Measurements from ENCODE around the gene ZNF688.
"Not testable (repeated sequence)": the region's sequence is repeated elsewhere in the genome, so short reads cannot be mapped to it uniquely, and the experiment has no call there.

ZNF688 gene

GRCh38 chr16:30533748-30534367 lies 37.7 kb downstream of the ZNF688 start:
- DNase-seq (ENCODE audit: low spot score): no peak

- no peak for DNase-seq (ENCODE audit: low spot score)
Observed at GRCh38 chr16:30533146-30533522, 38.4 kb downstream of the ZNF688 start.

- DNase-seq (ENCODE audit: low spot score): no peak
Observed at GRCh38 chr16:30532285-30533145, 39.0 kb downstream of the ZNF688 start.

GRCh38 chr16:30530163-30531037 lies 41.1 kb downstream of the ZNF688 start:
- no peak for DNase-seq (ENCODE audit: low spot score)

GRCh38 chr16:30528799-30529457 lies 42.6 kb downstream of the ZNF688 start:
- no peak for DNase-seq (ENCODE audit: low spot score)

GRCh38 chr16:30527635-30528178 lies 43.8 kb downstream of the ZNF688 start:
- DNase-seq (ENCODE audit: low spot score): no peak

GRCh38 chr16:30526823-30527634 lies 44.5 kb downstream of the ZNF688 start:
- peak; percentile 97 for DNase-seq (ENCODE audit: low spot score)

GRCh38 chr16:30526137-30526822 lies 45.2 kb downstream of the ZNF688 start, which contains the start of gene ZNF768:
TSS of gene ZNF768 (minus strand) at chr16:30526566. CDS start at chr16:30526413, 153 bp downstream.
- DNase-seq (ENCODE audit: low spot score): peak; percentile 24

- DNase-seq (ENCODE audit: low spot score): no peak
Observed at GRCh38 chr16:30525844-30526136, 45.7 kb downstream of the ZNF688 start.

GRCh38 chr16:30524575-30525568 lies 46.6 kb downstream of the ZNF688 start:
- no peak for DNase-seq (ENCODE audit: low spot score)

- no peak for DNase-seq (ENCODE audit: low spot score)
Observed at GRCh38 chr16:30523768-30524574, 47.5 kb downstream of the ZNF688 start.

GRCh38 chr16:30522702-30523463 lies 48.6 kb downstream of the ZNF688 start:
- DNase-seq (ENCODE audit: low spot score): not testable (repeated sequence)

- no peak for DNase-seq (ENCODE audit: low spot score)
Observed at GRCh38 chr16:30521873-30522641, 49.5 kb downstream of the ZNF688 start.

- DNase-seq (ENCODE audit: low spot score): no peak
Observed at GRCh38 chr16:30521476-30521872, 50.0 kb downstream of the ZNF688 start.
